Bronchus fibroblast of lung (primary cell): Measurements from ENCODE around the gene KLHL25. TPM values are rescaled to one million over a fixed set of nuclear protein-coding genes. Genes with fewer than 3 reads are reported as not detected.

Experiments used
- total RNA-seq: library from RNA; depleted of rRNA; stranded (reverse); fragments of >200 nt; gene quantifications from 2 replicates; pipeline ENCODE4 v1.2.3, GENCODE V29; 2015

KLHL25 gene, protein sequence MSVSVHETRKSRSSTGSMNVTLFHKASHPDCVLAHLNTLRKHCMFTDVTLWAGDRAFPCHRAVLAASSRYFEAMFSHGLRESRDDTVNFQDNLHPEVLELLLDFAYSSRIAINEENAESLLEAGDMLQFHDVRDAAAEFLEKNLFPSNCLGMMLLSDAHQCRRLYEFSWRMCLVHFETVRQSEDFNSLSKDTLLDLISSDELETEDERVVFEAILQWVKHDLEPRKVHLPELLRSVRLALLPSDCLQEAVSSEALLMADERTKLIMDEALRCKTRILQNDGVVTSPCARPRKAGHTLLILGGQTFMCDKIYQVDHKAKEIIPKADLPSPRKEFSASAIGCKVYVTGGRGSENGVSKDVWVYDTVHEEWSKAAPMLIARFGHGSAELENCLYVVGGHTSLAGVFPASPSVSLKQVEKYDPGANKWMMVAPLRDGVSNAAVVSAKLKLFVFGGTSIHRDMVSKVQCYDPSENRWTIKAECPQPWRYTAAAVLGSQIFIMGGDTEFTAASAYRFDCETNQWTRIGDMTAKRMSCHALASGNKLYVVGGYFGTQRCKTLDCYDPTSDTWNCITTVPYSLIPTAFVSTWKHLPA
- total RNA-seq, result 3.0 and 3.5 TPM in 2 replicates

DNA sequence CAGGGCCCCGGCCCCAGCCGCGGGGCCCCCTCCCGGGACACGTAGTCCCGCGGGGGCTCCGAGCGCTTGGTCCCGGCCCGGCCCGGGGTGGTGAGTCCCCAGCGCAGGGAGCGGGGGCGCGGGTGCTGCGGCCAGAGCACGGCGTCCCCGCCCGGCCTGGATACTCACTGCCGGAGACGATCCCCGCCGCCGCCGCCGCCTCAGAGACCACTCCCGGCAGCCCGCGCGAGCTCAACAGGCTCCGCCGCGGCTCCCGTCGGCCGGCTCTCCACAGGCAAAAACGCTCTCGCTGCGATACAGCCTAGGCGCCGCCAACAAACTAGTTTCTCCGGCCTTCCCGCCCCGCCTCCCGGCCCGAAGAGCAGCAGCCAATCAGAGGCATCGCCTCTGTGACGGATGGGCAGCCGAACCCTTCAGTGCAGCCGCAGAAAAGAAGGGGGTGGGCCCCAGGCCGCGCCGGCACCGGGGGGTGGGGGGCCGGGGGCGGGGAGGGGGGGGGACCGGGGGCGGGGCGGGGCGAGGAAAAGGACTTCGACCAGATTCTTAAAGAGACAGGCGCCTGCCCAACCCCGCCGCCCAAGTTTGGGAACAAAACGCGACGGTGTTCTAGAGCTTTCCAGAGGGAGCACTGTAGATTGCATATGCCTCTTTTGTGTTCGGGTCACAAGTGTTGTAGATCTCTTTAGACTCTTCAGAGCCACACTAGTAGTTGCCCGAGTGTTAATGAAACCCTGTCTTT is at the start of gene KLHL25:
KLHL25 (minus strand) TSS at position 328 of the 739 bp plus-strand sequence. CDS start 25,115 bp downstream, outside the sequence.

